Lower leg skin (tissue), 3 donors: ENCODE results near the gene PPP1R14C.

ENCODE experiments used
- CTCF ChIP-seq, 3 donors: fragments of 450-650 bp; IDR thresholded peaks; one replicate each; pipeline ENCODE4 v1.5.1; 2016; ENCODE audit warnings: antibody characterized with exemption in 3 of 3, mild to moderate bottlenecking in 3 of 3, moderate library complexity in 2 of 3
- POLR2A ChIP-seq, 2 donors: fragments of 450-650 bp; IDR thresholded peaks; one replicate each; pipeline ENCODE4 v1.6.1; 2016 to 2017; ENCODE audit warnings: antibody characterized with exemption in 2 of 2, mild to moderate bottlenecking in 1 of 2, moderate library complexity in 1 of 2

- TF ChIP-seq CTCF (IDR thresholded peaks at IDR 0.05), result no peak
- no peak for TF ChIP-seq POLR2A (IDR thresholded peaks at IDR 0.05)
These were observed 145.6 kb downstream of the PPP1R14C start for GRCh38 chr6:150288456-150288855.
